Measurements from ENCODE around the gene MAN1A1.

DNA sequence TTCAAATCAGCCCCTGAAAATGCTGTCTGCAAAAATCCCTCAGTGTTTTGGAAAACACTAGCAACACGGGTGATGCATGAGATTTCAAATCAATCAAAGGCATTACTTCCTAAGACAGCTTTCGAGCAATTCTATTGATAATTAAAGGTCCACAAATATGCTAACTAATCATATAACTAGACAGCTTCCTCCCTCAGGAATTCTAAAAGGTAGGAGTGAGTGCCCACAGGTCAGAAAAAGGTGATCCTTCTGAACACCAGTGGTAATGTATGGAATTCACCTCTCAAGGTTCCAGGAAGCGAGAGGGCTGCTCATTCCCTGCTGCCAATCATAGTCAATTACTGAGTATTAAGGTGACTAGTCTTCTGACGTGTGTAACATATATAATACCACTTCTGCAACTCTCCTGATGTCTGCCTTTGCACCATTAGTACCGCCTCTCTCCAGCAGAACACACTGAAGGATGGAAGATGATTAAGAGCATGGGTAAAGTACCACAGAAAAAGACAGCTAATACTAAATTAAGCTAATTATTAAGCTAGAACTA lies 16.4 kb downstream of the MAN1A1 start:
- TF ChIP-seq, protein P1, sequence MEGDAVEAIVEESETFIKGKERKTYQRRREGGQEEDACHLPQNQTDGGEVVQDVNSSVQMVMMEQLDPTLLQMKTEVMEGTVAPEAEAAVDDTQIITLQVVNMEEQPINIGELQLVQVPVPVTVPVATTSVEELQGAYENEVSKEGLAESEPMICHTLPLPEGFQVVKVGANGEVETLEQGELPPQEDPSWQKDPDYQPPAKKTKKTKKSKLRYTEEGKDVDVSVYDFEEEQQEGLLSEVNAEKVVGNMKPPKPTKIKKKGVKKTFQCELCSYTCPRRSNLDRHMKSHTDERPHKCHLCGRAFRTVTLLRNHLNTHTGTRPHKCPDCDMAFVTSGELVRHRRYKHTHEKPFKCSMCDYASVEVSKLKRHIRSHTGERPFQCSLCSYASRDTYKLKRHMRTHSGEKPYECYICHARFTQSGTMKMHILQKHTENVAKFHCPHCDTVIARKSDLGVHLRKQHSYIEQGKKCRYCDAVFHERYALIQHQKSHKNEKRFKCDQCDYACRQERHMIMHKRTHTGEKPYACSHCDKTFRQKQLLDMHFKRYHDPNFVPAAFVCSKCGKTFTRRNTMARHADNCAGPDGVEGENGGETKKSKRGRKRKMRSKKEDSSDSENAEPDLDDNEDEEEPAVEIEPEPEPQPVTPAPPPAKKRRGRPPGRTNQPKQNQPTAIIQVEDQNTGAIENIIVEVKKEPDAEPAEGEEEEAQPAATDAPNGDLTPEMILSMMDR (IDR thresholded peaks at IDR 0.05; ENCODE audit: low read depth, low read length, poor library complexity, severe bottlenecking), result no peak
- TF ChIP-seq EZH2phosphoT487 (IDR thresholded peaks at IDR 0.05; ENCODE audit: borderline replicate concordance, low read length), result no peak
